ENCODE data around the gene SLIT3.

DNA sequence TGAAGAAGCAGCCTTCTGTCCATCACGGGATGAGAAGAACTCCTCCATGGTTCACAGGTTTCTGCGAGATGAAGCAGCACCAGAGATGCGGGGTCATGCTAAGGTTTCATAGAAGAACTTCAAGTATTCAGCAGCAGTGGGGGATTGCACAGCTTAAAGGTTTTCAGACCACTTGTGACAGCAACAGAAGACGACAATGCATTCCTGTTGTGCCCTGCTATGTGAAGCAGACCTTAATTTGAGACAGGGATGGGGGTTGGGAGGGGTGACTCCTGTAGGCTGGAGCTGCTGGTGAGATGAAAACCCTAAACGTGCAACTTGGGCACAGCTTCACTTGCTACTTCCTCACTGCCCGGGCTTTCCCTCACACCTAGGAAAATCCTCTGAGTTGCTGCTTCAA, 256.0 kb downstream of the SLIT3 start:
- TF ChIP-seq, protein P1, sequence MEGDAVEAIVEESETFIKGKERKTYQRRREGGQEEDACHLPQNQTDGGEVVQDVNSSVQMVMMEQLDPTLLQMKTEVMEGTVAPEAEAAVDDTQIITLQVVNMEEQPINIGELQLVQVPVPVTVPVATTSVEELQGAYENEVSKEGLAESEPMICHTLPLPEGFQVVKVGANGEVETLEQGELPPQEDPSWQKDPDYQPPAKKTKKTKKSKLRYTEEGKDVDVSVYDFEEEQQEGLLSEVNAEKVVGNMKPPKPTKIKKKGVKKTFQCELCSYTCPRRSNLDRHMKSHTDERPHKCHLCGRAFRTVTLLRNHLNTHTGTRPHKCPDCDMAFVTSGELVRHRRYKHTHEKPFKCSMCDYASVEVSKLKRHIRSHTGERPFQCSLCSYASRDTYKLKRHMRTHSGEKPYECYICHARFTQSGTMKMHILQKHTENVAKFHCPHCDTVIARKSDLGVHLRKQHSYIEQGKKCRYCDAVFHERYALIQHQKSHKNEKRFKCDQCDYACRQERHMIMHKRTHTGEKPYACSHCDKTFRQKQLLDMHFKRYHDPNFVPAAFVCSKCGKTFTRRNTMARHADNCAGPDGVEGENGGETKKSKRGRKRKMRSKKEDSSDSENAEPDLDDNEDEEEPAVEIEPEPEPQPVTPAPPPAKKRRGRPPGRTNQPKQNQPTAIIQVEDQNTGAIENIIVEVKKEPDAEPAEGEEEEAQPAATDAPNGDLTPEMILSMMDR (IDR thresholded peaks at IDR 0.05): no peak
- TF ChIP-seq EZH2 (IDR thresholded peaks at IDR 0.05) (no peak), EZH2phosphoT487 (IDR thresholded peaks at IDR 0.05) (no peak)
